Kidney (tissue), 14 donors: ENCODE data around the gene RAB11FIP3. TPM values are rescaled to one million over a fixed set of nuclear protein-coding genes. Genes with fewer than 3 reads are reported as not detected.

Experiments
- DNase-seq, 5 donors: peaks; one replicate each; pipeline ENCODE4 v3.0.0-alpha.2; 2013 to 2020
- FAIRE-seq: peaks from 2 replicates; lab custom pipeline; 2012; peaks lifted over from hg19 to GRCh38; lab: Jason Lieb, UNC
- H3K27ac ChIP-seq, 2 donors: one replicate each; pipeline ENCODE4 v1.7.0; 2013; ENCODE audit warnings: low read depth in 2 of 2, low read length in 2 of 2, inconsistent platforms in 1 of 2
- H3K27me3 ChIP-seq: one replicate; pipeline ENCODE4 v1.7.1; 2013; ENCODE audit warnings: low read length, inconsistent platforms; ENCODE audit not compliant: control insufficient read depth, insufficient read depth
- H3K36me3 ChIP-seq, 3 donors: one replicate each; pipeline versions ENCODE4 v1.7.0 to v1.7.1; 2013; ENCODE audit warnings: low read length in 3 of 3, control low read depth in 1 of 3, inconsistent platforms in 1 of 3; ENCODE audit not compliant: insufficient read depth in 3 of 3, control insufficient read depth in 2 of 3
- H3K4me1 ChIP-seq, 3 donors: one replicate each; pipeline versions ENCODE4 v1.7.0 to v1.7.1; 2013; ENCODE audit warnings: low read length in 3 of 3, inconsistent platforms in 1 of 3, low read depth in 1 of 3; ENCODE audit not compliant: control insufficient read depth in 2 of 3, insufficient read depth in 2 of 3
- H3K4me3 ChIP-seq, 3 donors: one replicate each; pipeline versions ENCODE4 v1.7.0 to v1.8.1; 2013; ENCODE audit warnings: low read length in 3 of 3, control low read depth in 1 of 3, inconsistent platforms in 1 of 3
- H3K9ac ChIP-seq, 3 donors: one replicate each; pipeline versions ENCODE4 v1.7.0 to v1.7.1; 2013; ENCODE audit warnings: low read length in 3 of 3, control low read depth in 1 of 3, inconsistent platforms in 1 of 3
- H3K9me3 ChIP-seq, 3 donors: one replicate each; pipeline versions ENCODE4 v1.7.0 to v1.7.1; 2013; ENCODE audit warnings: low read length in 3 of 3, control low read depth in 1 of 3, inconsistent platforms in 1 of 3; ENCODE audit not compliant: control insufficient read depth in 2 of 3, insufficient read depth in 1 of 3
- CTCF ChIP-seq: IDR thresholded peaks from 3 replicates; pipeline ENCODE4 v1.5.1; 2012; ENCODE audit warnings: mild to moderate bottlenecking, moderate library complexity, borderline replicate concordance; ENCODE audit not compliant: insufficient read depth; ENCODE audit errors: extremely low read depth
- intact Hi-C: fragments of 100-400 bp; cut with DNase I; formaldehyde crosslinking; loops from one replicate; pipeline ENCODE4 v1.11.1; 2022
- polyA plus RNA-seq: library from polyadenylated mRNA; stranded (reverse); fragments of 350-450 nt; fragmentation: Illumina TruSeq; extraction: RNeasy Lipid Tissue Mini Kit (QIAGEN cat#74804); gene quantifications from one replicate; pipeline ENCODE4 v1.2.3, GENCODE V29; 2014; ENCODE audit warnings: low read depth, low replicate concordance; ENCODE audit not compliant: insufficient read depth
- total RNA-seq: library from RNA; stranded (reverse); fragmentation: NEBNext Ultra II Directional; extraction: Animal tissue kit (Norgen Biotek cat#: 25700); gene quantifications from one replicate; pipeline ENCODE4 v1.2.1, GENCODE V29; 2021
- donor health status: control.
- donor health status: control.
- donor health status: control.
- donor health status: control.
- donor health status: control.
- donor health status: DM: yes; HTN: yes; CAD: no.
- donor health status: Normal renal cell carcinoma (clear cell type).

The RAB11FIP3 gene
- total and polyA plus RNA-seq, 2 donors from 2014 or later: 84.9 to 162 TPM

- FAIRE-seq (no peak), DNase-seq (no peak)
- intact Hi-C loops: no loop called here
- peaks cover 0 to 5% (median 0%) of the 10 kb centered on the region in 3 donors for H3K36me3 ChIP-seq
- no peak overlapping the region for H3K27ac ChIP-seq
- H3K4me1 ChIP-seq: peaks cover 0 to 4% (median 0%) of the 10 kb centered on the region in 3 donors
- no peak overlapping the region for H3K4me3 ChIP-seq
- H3K27me3 ChIP-seq: no peaks in the 10 kb centered on the region
- H3K9me3 ChIP-seq: no peaks in the 10 kb centered on the region
- TF ChIP-seq CTCF: no peak
- H3K9ac ChIP-seq: no peak overlapping the region
Observed at GRCh38 chr16:404971-405486, 20.4 kb upstream of the RAB11FIP3 start.

DNA sequence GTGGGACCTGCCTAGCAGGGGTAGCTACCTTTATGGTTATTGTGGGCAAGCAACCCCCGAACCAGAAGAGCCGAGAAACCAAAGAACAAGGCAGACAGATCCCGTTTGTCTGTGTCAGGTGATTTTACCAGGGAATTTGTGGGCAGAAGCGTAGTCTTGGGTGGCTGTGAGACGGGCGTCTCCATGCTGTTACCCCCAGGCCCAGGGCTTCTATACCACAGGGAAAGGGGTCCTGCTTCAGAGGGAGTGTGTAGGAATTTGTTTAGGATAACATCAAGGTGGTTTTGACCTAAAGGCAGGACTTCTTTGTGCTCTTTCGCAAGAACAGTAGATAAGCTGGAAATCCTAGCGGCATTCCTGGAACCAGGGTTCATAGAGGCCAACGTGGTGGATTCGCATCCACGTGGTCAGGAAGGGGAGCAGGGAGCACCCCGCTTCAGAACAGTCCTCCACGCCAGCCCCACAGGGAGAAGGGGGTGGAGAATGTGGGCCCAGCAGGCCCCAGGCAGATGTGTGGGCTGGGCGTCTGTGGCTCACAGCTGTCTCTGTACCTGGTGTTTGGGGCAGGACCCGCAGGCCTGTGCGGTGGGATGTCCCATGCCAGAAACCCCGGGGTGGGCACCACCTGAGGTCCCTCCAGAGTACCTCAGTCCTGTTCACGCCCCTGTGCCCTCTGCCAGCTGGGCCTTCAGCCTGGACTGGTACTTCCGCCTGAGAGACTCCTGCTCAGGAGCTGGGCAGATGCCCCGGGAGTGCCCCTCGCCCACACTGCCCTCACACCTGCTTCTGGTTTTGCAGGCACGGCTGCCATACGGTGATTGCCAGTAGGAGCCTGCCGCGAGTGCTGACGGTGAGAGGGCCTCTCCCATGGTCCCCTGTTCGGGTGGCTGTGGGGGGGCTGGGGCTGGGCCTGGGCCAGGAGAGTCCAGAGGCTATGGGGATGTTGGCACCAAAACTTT lies 19.6 kb upstream of the RAB11FIP3 start:
- intact Hi-C loops: no loop called here
- Histone ChIP-seq H3K4me3 (no peak overlapping the region), H3K9ac (no peak overlapping the region), H3K27me3 (no peaks in the 10 kb centered on the region), H3K4me1 (peaks cover 0 to under 1% (median 0%) of the 10 kb centered on the region in 3 donors), H3K27ac (no peak overlapping the region), H3K9me3 (no peaks in the 10 kb centered on the region), H3K36me3 (peaks cover 0 to 5% (median 0%) of the 10 kb centered on the region in 3 donors)
- FAIRE-seq: no peak
- no peak for TF ChIP-seq CTCF
- DNase-seq: no peak

DNA sequence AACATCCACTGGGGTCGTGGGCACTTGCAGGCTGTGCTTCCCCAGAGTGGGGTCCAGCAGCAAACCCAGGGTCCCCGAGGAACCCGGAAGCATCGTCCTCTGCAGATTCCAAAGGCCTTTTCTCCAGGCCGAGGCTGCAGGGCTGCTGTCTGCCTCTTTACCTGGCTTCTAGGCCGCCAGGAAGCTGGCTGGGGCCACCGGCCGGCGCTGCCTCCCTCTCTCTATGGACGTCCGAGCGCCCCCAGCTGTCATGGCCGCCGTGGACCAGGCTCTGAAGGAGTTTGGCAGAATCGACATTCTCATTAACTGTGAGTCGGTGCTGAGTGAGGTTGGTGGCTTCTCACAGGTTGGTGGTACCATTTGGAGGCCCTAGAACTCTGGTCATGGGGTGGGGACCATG lies 18.2 kb upstream of the RAB11FIP3 start:
- FAIRE-seq: no peak

More for the DNA sequence above, 18.2 kb upstream of the RAB11FIP3 start:
- TF ChIP-seq CTCF: no peak
- H3K36me3 ChIP-seq: peaks cover 0 to 5% (median 0%) of the 10 kb centered on the region in 3 donors
- H3K27ac ChIP-seq: no peak overlapping the region
- intact Hi-C loops: no loop called here
- H3K9me3 ChIP-seq: no peaks in the 10 kb centered on the region
- no peaks in the 10 kb centered on the region for H3K4me1 ChIP-seq
- no peak overlapping the region for H3K4me3 ChIP-seq
- no peak overlapping the region for H3K9ac ChIP-seq
- H3K27me3 ChIP-seq: no peaks in the 10 kb centered on the region
- no peak for DNase-seq
